Esophagus muscularis mucosa (tissue), 4 donors: Measurements from ENCODE around the gene ESRRB. TPM values are rescaled to one million over a fixed set of nuclear protein-coding genes. Genes with fewer than 3 reads are reported as not detected.

Experiments used
- DNase-seq: peaks from one replicate; pipeline ENCODE4 v3.0.0-alpha.2; 2017; ENCODE audit errors: extremely low spot score
- H3K27ac ChIP-seq, 4 donors: fragments of 200-600 bp; sonication (generic); replicated peaks in 1 of 4; 1 replicate in 3 of 4; 2 replicates in 1 of 4; pipeline ENCODE4 v1.5.1; 2016 to 2019; ENCODE audit warnings: mild to moderate bottlenecking in 1 of 4
- H3K27me3 ChIP-seq, 4 donors: fragments of 200-600 bp; sonication (generic); one replicate each; pipeline versions ENCODE4 v1.5.1 to v1.6.0; 2016 to 2019
- H3K36me3 ChIP-seq, 4 donors: fragments of 200-600 bp; sonication (generic); one replicate each; pipeline ENCODE4 v1.5.1; 2016 to 2019
- H3K4me1 ChIP-seq, 4 donors: fragments of 200-600 bp; sonication (generic); one replicate each; pipeline ENCODE4 v1.5.1; 2016 to 2019
- H3K4me3 ChIP-seq, 4 donors: fragments of 200-600 bp; sonication (generic); 1 replicate in 2 of 4; 2 replicates in 2 of 4; pipeline ENCODE4 v1.5.1; 2016 to 2019; ENCODE audit warnings: mild to moderate bottlenecking in 4 of 4, moderate library complexity in 1 of 4
- H3K9me3 ChIP-seq, 4 donors: fragments of 200-600 bp; sonication (generic); 1 replicate in 3 of 4; 2 replicates in 1 of 4; pipeline ENCODE4 v1.5.1; 2016 to 2019
- CTCF ChIP-seq, 3 experiments: fragments of 200-600 bp in 2 of 3; fragments of 450-650 bp in 1 of 3; sonication (generic) in 2 of 3; IDR thresholded peaks; one replicate each; pipeline ENCODE4 v1.5.1; 2017 to 2019; ENCODE audit warnings: antibody characterized with exemption in 3 of 3, mild to moderate bottlenecking in 2 of 3, moderate library complexity in 1 of 3
- EP300 ChIP-seq: sonication (generic); formaldehyde crosslinking; IDR thresholded peaks from one replicate; pipeline ENCODE4 v1.6.1; 2017; ENCODE audit warnings: antibody characterized with exemption
- POLR2A ChIP-seq: fragments of 450-650 bp; IDR thresholded peaks from one replicate; pipeline ENCODE4 v1.6.1; 2017; ENCODE audit warnings: antibody characterized with exemption, moderate library complexity, mild to moderate bottlenecking, low read depth
- POLR2AphosphoS5 ChIP-seq, 2 donors: sonication (generic); formaldehyde crosslinking; IDR thresholded peaks; one replicate each; pipeline ENCODE4 v1.6.1; 2017; ENCODE audit warnings: antibody characterized with exemption in 2 of 2
- WGBS: methylation state at CpG from one replicate; pipeline ENCODE4 v1.1.5; 2018; 5-methylcytosine and 5-hydroxymethylcytosine counted together
- intact Hi-C: fragments of 100-400 bp; cut with DNase I; formaldehyde crosslinking; loops from one replicate; pipeline ENCODE4 v1.15.1; 2023
- total RNA-seq, 4 donors: library from RNA; depleted of rRNA; stranded (reverse); fragments of >200 nt; gene quantifications; one replicate each; pipeline versions ENCODE4 v1.1.0 to v1.2.1, GENCODE V29; 2016

ESRRB gene
- total RNA-seq = under 1 TPM in 2 of 4 donors, not detected in 2; 0.17 to 0.26 TPM

GRCh38 chr14:76375947-76376404, at the start of gene ESRRB:
Gene ESRRB, plus strand, starts transcription at chr14:76376137. Its CDS starts 265 bp downstream, at chr14:76376402.
- Histone ChIP-seq H3K27ac (no peak within 1 kb of the TSS), H3K4me3 (peak within 1 kb of the TSS; percentile 27 to 40 (median 34)), H3K4me1 (peaks cover 14 to 24% (median 22%) of the 10 kb centered on the region in 4 donors), H3K27me3 (peaks cover 0 to 96% (median 30%) of the 10 kb centered on the region in 4 donors), H3K36me3 (no peaks in the 10 kb centered on the region), H3K9me3 (no peaks in the 10 kb centered on the region)
- no peak for DNase-seq
- intact Hi-C loops = no loop called here
- 2% methylated on average over 25 of the region's 29 CpGs for whole genome bisulfite sequencing
- TF ChIP-seq POLR2AphosphoS5 (IDR thresholded peaks at IDR 0.05) (no peak), CTCF (IDR thresholded peaks at IDR 0.05) (no peak), EP300 (no peak)

GRCh38 chr14:76326918-76327689, 48.8 kb upstream of the ESRRB start:
- intact Hi-C loops = no loop called here
- DNase-seq = no peak
- Histone ChIP-seq H3K27me3 (peaks cover 0 to 38% (median 6%) of the 10 kb centered on the region in 4 donors), H3K4me1 (peaks cover 0 to 11% (median 6%) of the 10 kb centered on the region in 4 donors), H3K9me3 (no peaks in the 10 kb centered on the region), H3K4me3 (no peak overlapping the region), H3K36me3 (no peaks in the 10 kb centered on the region), H3K27ac (no peak overlapping the region)
- TF ChIP-seq POLR2AphosphoS5 (IDR thresholded peaks at IDR 0.05) = no peak
- TF ChIP-seq EP300 = no peak
- TF ChIP-seq CTCF (IDR thresholded peaks at IDR 0.05) = no peak
- 84% methylated on average over 10 of the region's 11 CpGs for WGBS

- intact Hi-C loops = no loop called here
- Histone ChIP-seq H3K4me1 (peaks cover 0 to 11% (median 6%) of the 10 kb centered on the region in 4 donors), H3K27me3 (peaks cover 0 to 38% (median 6%) of the 10 kb centered on the region in 4 donors), H3K9me3 (no peaks in the 10 kb centered on the region), H3K4me3 (no peak overlapping the region), H3K27ac (no peak overlapping the region), H3K36me3 (no peaks in the 10 kb centered on the region)
- 64% methylated on average over 8 of the region's 8 CpGs for WGBS
- no peak for DNase-seq
- no peak for TF ChIP-seq EP300
- no peak for TF ChIP-seq POLR2A
- TF ChIP-seq CTCF (IDR thresholded peaks at IDR 0.05) = no peak
- TF ChIP-seq POLR2AphosphoS5 (IDR thresholded peaks at IDR 0.05) = no peak
Observed at GRCh38 chr14:76328457-76329137, 47.3 kb upstream of the ESRRB start.

GRCh38 chr14:76329154-76329928, 46.6 kb upstream of the ESRRB start:
- H3K9me3 ChIP-seq = no peaks in the 10 kb centered on the region
- no peak overlapping the region for H3K4me3 ChIP-seq
- DNase-seq = no peak
- no peaks in the 10 kb centered on the region for H3K36me3 ChIP-seq
- peaks cover 0 to 11% (median 6%) of the 10 kb centered on the region in 4 donors for H3K4me1 ChIP-seq
- H3K27ac ChIP-seq = no peak overlapping the region
- intact Hi-C loops = no loop called here
- TF ChIP-seq POLR2AphosphoS5 (IDR thresholded peaks at IDR 0.05) = no peak
- TF ChIP-seq EP300 = no peak
- no peak for TF ChIP-seq CTCF (IDR thresholded peaks at IDR 0.05)
- 9% methylated on average over 22 of the region's 27 CpGs for WGBS
- H3K27me3 ChIP-seq = peaks cover 0 to 38% (median 6%) of the 10 kb centered on the region in 4 donors
